H1 (cell line): ENCODE measurements around the gene SFT2D1. TPM values are rescaled to one million over a fixed set of nuclear protein-coding genes. Genes with fewer than 3 reads are reported as not detected.

ENCODE experiments used
- BACH1 ChIP-seq: IDR thresholded peaks from 2 replicates; pipeline ENCODE4 v1.6.1; 2012; ENCODE audit warnings: low read length, improper control_type of control experiment
- EP300 ChIP-seq, 2 experiments: IDR thresholded peaks; 1 replicate in 1 of 2; 2 replicates in 1 of 2; pipeline ENCODE4 v1.6.1; 2011 to 2012; ENCODE audit warnings: low read depth in 2 of 2, low read length in 2 of 2, mild to moderate bottlenecking in 2 of 2, borderline replicate concordance in 1 of 2, inconsistent platforms in 1 of 2, moderate library complexity in 1 of 2
- JUND ChIP-seq: IDR thresholded peaks from 2 replicates; pipeline ENCODE4 v1.6.1; 2011; ENCODE audit warnings: mild to moderate bottlenecking, improper control_type of control experiment, low read length
- POLR2AphosphoS5 ChIP-seq: IDR thresholded peaks from 2 replicates; pipeline ENCODE4 v1.6.1; 2011; ENCODE audit warnings: low read depth, low read length
- RAD21 ChIP-seq, 2 experiments: IDR thresholded peaks in 1 of 2; conservative IDR thresholded peaks in 1 of 2; 2 replicates each; pipeline ENCODE4 v1.6.1; 2011; ENCODE audit warnings: low read depth in 2 of 2, low read length in 2 of 2, improper control_type of control experiment in 1 of 2, inconsistent platforms in 1 of 2, mild to moderate bottlenecking in 1 of 2, moderate library complexity in 1 of 2
- SP2 ChIP-seq: IDR thresholded peaks from 2 replicates; pipeline ENCODE4 v1.6.1; 2012; ENCODE audit warnings: mild to moderate bottlenecking, low read length, inconsistent platforms
- TAF1 ChIP-seq: IDR thresholded peaks from 2 replicates; pipeline ENCODE4 v1.6.1; 2011; ENCODE audit warnings: mild to moderate bottlenecking, low read depth, low read length
- TAF7 ChIP-seq: optimal IDR thresholded peaks from 2 replicates; pipeline ENCODE3; 2011; ENCODE audit warnings: low read depth, mild to moderate bottlenecking, inconsistent platforms, low read length, moderate library complexity, borderline replicate concordance
- TEAD4 ChIP-seq: IDR thresholded peaks from 2 replicates; pipeline ENCODE4 v1.6.1; 2012; ENCODE audit warnings: low read depth, low read length, inconsistent platforms, mixed read lengths
- polyA plus RNA-seq, 7 experiments: library from polyadenylated mRNA; depleted of rRNA in 3 of 7; stranded (reverse) in 5 of 7; unstranded in 2 of 7; fragments of >200 nt in 5 of 7; fragments of 200-250 nt in 2 of 7; gene quantifications; 1 replicate in 5 of 7; 2 replicates in 1 of 7; 4 replicates in 1 of 7; pipeline versions ENCODE4 v1.2.1 to v1.2.3, GENCODE V29; 2011 to 2013; ENCODE audit warnings: missing spikeins in 2 of 7, mixed read lengths in 2 of 7
- total RNA-seq: library from RNA; stranded (reverse); fragmentation: NEBNext Ultra II Directional; extraction: Animal tissue kit (Norgen Biotek cat#: 25700); gene quantifications from 2 replicates; pipeline ENCODE4 v1.2.1, GENCODE V29; 2021
- TF ChIP-seq, protein P1 (sequence below): fragments of 300-600 bp; sonication (generic); IDR thresholded peaks from 2 replicates; pipeline ENCODE4 v1.7.1; 2012; ENCODE audit warnings: low read length, moderate library complexity, mild to moderate bottlenecking, inconsistent platforms; ENCODE audit not compliant: insufficient replicate concordance

Gene SFT2D1
- total and polyA plus RNA-seq, 2 of the 8 experiments (the other 6 are each of a cell fraction or from before 2014, with no cell fraction given), result 52.3 to 76.1 TPM

DNA sequence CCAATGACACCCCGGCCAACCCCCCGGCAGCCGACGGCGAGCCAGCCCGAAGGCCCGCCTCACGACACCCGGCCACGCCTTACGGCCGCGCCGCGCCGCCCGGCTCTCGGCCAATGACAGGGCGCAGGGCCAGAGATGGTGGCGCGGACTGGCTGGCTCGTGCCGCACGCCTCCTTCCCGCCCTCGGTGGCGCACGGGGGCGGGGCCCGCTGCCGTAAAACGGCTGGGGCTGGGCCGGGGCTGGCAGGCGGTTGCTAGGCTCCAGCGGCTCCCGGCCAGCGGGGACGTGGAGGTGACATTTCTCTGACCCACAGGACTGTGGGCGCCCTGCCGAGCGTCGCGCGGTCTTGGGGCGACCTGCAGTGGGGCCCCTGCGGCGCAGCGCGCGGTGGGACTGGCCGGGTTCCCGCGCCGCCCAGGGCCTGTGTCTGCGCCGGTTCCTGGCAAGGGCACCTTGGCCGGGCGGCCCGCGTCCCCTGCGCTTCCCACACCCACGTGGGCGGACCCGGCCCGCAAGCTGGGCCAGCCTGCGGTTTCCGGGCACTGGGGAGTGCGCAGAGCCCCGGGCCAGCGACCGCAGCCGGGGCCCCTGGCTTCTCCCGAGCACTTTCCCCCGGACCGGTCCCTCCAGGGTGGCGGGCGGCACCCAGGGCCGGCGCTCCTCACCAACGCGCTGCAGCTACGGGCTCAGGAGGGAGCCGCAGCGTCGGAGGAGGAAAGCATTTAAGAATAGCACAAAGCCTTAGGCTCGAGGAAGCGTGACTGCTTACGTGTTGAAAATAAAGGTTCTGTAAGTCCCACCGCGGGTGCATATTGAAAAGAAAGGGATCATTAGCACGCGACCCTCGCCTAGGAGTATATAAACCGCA, 40.8 kb upstream of the SFT2D1 start, which contains the start of gene MPC1 (continued):
- TF ChIP-seq POLR2AphosphoS5 (peak; percentile 13; the same call in 1 of the 2 replicates), RAD21 (IDR thresholded peaks at IDR 0.05 in 1 of 2, conservative IDR thresholded peaks at IDR 0.05 in 1 of 2; ENCODE audit: low read depth in 2 of 2, low read length in 2 of 2) (no peak), JUND (no peak), TEAD4 (no peak), EP300 (IDR thresholded peaks at IDR 0.05; ENCODE audit: borderline replicate concordance in 1 of 2, low read depth in 2 of 2, low read length in 2 of 2) (no peak), SP2 (no peak; the same call in 1 of the 2 replicates), BACH1 (no peak), TAF7 (no peak), TAF1 (peak; percentile 68)
- TF ChIP-seq, protein P1, sequence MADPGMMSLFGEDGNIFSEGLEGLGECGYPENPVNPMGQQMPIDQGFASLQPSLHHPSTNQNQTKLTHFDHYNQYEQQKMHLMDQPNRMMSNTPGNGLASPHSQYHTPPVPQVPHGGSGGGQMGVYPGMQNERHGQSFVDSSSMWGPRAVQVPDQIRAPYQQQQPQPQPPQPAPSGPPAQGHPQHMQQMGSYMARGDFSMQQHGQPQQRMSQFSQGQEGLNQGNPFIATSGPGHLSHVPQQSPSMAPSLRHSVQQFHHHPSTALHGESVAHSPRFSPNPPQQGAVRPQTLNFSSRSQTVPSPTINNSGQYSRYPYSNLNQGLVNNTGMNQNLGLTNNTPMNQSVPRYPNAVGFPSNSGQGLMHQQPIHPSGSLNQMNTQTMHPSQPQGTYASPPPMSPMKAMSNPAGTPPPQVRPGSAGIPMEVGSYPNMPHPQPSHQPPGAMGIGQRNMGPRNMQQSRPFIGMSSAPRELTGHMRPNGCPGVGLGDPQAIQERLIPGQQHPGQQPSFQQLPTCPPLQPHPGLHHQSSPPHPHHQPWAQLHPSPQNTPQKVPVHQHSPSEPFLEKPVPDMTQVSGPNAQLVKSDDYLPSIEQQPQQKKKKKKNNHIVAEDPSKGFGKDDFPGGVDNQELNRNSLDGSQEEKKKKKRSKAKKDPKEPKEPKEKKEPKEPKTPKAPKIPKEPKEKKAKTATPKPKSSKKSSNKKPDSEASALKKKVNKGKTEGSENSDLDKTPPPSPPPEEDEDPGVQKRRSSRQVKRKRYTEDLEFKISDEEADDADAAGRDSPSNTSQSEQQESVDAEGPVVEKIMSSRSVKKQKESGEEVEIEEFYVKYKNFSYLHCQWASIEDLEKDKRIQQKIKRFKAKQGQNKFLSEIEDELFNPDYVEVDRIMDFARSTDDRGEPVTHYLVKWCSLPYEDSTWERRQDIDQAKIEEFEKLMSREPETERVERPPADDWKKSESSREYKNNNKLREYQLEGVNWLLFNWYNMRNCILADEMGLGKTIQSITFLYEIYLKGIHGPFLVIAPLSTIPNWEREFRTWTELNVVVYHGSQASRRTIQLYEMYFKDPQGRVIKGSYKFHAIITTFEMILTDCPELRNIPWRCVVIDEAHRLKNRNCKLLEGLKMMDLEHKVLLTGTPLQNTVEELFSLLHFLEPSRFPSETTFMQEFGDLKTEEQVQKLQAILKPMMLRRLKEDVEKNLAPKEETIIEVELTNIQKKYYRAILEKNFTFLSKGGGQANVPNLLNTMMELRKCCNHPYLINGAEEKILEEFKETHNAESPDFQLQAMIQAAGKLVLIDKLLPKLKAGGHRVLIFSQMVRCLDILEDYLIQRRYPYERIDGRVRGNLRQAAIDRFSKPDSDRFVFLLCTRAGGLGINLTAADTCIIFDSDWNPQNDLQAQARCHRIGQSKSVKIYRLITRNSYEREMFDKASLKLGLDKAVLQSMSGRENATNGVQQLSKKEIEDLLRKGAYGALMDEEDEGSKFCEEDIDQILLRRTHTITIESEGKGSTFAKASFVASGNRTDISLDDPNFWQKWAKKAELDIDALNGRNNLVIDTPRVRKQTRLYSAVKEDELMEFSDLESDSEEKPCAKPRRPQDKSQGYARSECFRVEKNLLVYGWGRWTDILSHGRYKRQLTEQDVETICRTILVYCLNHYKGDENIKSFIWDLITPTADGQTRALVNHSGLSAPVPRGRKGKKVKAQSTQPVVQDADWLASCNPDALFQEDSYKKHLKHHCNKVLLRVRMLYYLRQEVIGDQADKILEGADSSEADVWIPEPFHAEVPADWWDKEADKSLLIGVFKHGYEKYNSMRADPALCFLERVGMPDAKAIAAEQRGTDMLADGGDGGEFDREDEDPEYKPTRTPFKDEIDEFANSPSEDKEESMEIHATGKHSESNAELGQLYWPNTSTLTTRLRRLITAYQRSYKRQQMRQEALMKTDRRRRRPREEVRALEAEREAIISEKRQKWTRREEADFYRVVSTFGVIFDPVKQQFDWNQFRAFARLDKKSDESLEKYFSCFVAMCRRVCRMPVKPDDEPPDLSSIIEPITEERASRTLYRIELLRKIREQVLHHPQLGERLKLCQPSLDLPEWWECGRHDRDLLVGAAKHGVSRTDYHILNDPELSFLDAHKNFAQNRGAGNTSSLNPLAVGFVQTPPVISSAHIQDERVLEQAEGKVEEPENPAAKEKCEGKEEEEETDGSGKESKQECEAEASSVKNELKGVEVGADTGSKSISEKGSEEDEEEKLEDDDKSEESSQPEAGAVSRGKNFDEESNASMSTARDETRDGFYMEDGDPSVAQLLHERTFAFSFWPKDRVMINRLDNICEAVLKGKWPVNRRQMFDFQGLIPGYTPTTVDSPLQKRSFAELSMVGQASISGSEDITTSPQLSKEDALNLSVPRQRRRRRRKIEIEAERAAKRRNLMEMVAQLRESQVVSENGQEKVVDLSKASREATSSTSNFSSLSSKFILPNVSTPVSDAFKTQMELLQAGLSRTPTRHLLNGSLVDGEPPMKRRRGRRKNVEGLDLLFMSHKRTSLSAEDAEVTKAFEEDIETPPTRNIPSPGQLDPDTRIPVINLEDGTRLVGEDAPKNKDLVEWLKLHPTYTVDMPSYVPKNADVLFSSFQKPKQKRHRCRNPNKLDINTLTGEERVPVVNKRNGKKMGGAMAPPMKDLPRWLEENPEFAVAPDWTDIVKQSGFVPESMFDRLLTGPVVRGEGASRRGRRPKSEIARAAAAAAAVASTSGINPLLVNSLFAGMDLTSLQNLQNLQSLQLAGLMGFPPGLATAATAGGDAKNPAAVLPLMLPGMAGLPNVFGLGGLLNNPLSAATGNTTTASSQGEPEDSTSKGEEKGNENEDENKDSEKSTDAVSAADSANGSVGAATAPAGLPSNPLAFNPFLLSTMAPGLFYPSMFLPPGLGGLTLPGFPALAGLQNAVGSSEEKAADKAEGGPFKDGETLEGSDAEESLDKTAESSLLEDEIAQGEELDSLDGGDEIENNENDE, result no peak
